Kasumi-1 (cell line): ENCODE results near the gene CATSPERE.
A peak's percentile ranks its signal among the peaks of the same experiment; 100 is the strongest.

Experiments
- DNase-seq, 2 experiments: peaks; one replicate each; lab custom pipeline; 2025; lab: John Stamatoyannopoulos, UW

Gene CATSPERE, protein sequence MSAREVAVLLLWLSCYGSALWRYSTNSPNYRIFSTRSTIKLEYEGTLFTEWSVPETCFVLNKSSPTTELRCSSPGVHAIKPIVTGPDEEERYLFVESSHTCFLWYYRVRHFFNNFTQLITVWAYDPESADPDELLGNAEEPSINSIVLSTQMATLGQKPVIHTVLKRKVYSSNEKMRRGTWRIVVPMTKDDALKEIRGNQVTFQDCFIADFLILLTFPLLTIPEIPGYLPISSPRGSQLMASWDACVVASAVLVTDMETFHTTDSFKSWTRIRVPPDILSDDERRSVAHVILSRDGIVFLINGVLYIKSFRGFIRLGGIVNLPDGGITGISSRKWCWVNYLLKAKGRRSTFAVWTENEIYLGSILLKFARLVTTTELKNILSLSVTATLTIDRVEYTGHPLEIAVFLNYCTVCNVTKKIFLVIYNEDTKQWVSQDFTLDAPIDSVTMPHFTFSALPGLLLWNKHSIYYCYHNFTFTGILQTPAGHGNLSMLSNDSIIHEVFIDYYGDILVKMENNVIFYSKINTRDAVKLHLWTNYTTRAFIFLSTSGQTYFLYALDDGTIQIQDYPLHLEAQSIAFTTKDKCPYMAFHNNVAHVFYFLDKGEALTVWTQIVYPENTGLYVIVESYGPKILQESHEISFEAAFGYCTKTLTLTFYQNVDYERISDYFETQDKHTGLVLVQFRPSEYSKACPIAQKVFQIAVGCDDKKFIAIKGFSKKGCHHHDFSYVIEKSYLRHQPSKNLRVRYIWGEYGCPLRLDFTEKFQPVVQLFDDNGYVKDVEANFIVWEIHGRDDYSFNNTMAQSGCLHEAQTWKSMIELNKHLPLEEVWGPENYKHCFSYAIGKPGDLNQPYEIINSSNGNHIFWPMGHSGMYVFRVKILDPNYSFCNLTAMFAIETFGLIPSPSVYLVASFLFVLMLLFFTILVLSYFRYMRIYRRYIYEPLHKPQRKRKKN

GRCh38 chr1:244461245-244462071, at the start of gene CATSPERE:
CATSPERE (plus strand) TSS chr1:244461273; CDS start chr1:244461430, 157 bp downstream.
- DNase-seq, result peak; percentile 87

GRCh38 chr1:244412176-244412575, 48.9 kb upstream of the CATSPERE start:
- DNase-seq, result no peak

DNA sequence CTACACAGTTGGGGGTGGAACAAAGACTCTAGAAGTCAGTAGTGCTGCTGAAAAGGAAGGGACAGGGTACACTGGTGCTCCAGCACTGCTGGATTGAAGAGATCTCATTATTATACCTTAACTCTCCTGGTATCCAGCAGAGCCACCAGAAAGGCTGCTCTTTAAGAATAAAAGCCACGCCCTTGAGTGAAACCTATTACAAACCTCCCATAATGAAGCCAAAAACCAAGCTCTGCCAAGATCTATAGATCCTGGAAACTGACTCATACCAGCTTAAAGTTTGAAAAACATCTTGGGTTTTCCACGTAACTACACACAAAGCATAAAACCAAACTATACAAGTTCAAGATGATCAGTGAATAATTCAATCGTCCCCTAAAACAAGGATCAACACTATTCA, 47.3 kb upstream of the CATSPERE start:
- DNase-seq, result no peak

DNA sequence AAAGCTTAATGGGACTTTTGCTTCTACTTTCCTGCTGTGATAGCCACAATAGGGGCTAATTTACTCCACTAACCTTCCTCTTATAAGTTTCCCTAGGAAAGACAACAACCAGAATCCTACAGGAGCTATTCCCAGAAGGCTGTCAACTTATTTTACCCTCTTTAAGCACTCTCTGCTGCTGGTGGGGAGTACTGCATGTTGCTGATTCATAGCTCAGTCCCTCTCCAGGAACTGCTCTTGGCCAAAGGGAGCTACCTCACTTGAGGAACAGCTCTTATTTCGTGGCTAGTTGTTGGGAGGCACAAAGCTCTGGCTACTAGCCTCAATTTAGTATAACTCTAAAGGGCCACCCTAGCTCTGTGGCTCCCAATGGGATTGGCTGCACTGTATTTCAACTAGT, 46.5 kb upstream of the CATSPERE start:
- no peak for DNase-seq

GRCh38 chr1:244419024-244419423, 42.0 kb upstream of the CATSPERE start:
- no peak for DNase-seq

GRCh38 chr1:244422174-244422573, 38.9 kb upstream of the CATSPERE start:
- no peak for DNase-seq

DNA sequence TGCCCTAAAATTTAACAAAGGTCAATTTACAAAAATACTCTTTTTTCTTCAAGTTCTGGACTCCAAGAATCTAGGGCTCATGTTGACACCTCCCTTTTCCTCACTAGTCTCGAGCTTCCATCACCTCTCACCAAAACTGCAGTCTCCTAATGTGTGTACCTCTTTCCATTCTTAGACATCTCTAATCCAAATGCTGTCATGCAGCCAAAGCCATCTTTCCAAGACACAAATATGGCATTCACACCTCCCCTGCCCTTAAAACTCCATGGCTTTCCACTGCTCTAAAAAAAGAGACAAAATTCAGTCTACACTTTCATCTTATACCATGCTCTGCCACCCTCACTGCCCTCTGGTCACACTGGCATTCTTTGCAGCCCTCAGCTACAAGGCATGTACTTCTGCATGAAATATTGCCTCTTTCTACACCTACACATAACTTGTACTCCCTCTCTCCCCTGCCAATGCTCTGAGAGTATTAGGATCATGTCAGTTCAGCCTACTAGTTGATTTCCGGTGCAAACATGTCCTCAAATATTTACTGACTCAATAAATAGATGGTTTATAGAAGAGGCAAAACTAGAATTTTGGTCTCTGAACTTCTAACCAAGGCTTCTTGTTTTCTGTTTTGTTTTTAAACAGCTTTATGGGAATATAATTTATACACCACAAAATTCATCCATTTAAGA, 36.3 kb upstream of the CATSPERE start:
- no peak for DNase-seq

DNA sequence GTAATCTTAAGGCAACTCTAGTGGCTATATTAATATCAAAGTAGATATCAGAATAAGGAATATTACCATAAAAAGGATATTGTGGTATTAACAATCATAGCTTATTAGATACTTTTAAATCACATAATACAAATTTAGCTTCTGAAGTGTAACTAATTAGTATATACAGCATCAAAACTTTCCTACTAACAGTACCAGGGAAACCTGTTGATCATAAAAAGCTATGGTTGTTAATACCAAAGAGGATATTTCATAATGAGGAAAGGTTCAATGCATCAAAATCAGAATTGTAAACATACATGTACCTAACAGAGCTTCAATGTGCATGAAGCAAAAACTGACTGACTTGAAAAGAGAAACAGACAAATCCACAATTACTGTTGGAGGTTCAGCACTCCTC, 33.4 kb upstream of the CATSPERE start:
- no peak for DNase-seq

- DNase-seq, result no peak
Observed at GRCh38 chr1:244429818-244430217, 31.3 kb upstream of the CATSPERE start.

- DNase-seq, result no peak
Observed at GRCh38 chr1:244431166-244431565, 29.9 kb upstream of the CATSPERE start.

DNA sequence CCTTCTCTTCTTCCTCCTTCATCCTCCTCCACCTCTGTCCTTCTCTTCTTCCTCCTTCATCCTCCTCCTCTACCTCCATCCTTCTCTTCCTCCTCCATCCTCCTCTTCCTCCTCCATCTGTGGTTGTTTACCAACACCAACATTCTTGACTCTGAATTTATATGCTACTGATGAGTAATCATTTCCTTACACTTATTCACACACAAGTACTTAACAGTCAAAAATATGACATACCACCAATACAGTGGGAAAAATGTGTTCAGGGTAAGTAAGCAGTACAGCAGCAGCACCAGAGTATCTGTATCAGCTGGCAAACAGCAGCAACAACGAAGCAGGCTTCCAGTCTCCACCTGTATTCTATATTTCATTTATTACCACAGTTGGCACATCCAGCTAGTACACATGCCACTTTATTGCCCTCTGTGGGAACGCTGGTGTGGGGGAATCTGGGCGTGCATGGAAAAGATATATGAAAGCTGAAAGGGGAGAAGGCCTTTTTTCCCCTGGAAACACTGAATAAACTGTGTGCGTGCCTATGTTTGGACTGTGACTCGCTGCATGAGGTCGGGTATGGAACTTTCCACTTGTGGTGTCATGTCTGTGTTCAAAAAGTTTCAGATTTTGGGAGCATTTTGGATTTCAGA, 25.4 kb upstream of the CATSPERE start:
- DNase-seq, result no peak

GRCh38 chr1:244436336-244437085, 24.6 kb upstream of the CATSPERE start:
- no peak for DNase-seq

DNA sequence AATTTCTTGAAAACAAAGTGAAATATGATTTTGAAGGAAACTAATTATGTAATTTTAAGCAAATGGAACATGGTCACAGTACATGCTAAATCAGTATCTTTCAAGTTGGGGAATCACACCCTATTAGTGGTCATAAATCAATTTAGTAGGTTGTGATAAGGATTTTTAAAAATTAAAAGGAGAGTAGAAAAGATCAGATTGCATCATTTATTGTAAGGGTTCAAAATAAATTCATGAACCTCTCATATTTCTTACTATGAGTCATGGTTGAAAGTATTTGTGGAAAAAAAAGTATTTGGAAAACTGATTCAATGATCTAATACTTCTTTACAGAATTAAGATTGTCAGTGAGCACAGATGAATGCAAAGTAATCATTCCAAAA, 24.0 kb upstream of the CATSPERE start:
- DNase-seq, result no peak

DNA sequence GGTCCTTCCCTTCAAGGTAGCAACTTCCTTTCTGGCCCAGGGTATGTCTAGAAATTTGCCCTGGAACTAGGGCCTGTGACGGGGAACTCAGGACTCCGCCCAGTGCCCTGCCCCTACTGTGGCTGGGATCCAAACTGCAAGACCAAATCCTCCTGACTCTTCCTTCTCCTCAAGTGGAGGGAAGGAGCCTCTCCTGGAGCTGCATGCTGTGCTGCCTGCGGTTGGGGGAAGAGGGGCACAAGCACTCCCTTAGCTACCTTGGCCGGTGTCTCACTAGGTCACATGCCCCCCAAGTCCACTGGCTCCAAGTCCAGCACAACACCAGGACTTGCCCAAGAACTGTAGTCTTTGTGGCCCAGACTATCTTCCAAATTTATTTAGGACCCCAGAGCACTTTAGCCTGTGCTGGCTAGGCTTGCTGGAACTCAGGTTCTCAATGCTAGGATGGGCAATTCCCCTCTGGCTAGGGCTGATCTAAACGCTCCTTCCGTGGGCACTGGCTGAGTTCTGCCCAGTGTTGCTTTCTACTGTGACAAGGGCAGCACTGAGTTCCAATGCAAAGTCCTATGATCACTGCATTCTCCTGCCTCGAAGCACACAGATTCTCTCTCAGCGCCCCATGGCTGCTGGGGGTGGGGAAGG, 21.6 kb upstream of the CATSPERE start:
- DNase-seq, result peak in 1 of 2 experiments; percentile 17

DNA sequence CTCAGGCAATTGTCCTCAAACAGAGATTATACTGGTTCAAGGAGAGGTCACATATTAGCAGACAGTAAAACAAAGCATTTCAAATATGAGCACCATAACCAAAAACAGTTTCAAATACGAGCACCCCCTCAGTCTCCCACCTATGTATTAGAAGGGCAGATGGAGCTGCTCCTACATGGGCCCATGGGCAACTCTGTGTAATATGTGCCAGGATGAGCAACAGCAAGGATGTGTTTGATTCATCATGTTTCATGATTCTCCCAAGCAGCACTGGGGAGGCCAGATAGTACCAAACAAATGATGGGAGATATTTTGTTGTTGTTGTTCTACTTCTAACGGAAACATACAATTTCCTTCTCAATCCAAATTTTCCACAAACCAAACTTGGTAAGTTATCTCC, 18.2 kb upstream of the CATSPERE start:
- no peak for DNase-seq

DNA sequence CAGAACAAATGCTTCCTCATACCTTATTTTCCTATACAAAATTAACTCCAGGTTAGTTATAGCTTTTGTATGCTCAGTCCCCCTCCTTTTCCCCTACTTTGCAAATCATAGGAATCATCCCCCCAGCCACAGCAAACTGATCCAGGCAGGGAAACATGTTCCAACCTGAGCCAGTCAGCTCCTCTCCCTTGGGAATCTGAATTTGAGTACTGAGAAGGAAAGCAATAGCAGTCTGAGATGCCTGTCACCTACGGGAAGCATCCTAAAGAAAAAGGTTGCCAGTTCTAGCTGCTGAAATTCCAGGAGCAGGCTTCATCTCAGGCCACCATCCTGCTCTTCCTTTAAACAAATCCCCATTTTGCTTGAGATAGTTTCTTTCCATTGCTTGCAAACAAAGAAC, 16.2 kb upstream of the CATSPERE start:
- DNase-seq, result no peak

GRCh38 chr1:244445320-244446181, 15.5 kb upstream of the CATSPERE start:
- DNase-seq, result no peak

DNA sequence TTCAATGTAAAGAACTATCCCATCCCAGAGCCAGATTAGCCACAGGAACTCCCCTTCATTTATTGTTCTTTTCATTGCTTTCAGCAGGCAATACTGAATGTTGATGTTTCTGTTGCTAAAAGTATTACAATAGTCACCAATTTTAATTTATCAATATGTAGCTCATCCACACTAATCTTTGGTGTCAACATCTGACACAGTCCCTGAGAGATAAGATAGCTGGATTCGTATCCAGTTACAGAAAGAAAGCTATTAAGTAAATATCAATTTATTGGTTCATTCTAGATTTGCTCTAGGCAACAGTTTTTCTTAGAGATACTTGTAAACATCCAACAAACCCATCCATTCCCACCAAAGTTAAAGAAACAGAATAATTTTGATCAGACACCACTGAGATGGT, 14.0 kb upstream of the CATSPERE start:
- DNase-seq, result no peak

GRCh38 chr1:244447552-244447951, 13.5 kb upstream of the CATSPERE start:
- no peak for DNase-seq
